Measurements from ENCODE around the gene ABCC4. TPM values are rescaled to one million over a fixed set of nuclear protein-coding genes. Genes with fewer than 3 reads are reported as not detected.
"Not testable (repeated sequence)": the region's sequence is repeated elsewhere in the genome, so short reads cannot be mapped to it uniquely, and the experiment has no call there.

The ABCC4 gene
- total and polyA plus RNA-seq, 5 donors, result 1.2 to 5.8 (median 4.4) TPM

GRCh38 chr13:95275322-95276036 lies 25.8 kb downstream of the ABCC4 start:
- ATAC-seq (peak in 1 of 2 donors; percentile 28), DNase-seq (no peak)
- 75% methylated on average over 4 of the region's 4 CpGs for WGBS
- intact Hi-C loops (cut with DNase I), result no loop called here
- Histone ChIP-seq H3K4me1 (ENCODE audit: control insufficient read depth, insufficient read depth, low read length) (peaks cover 4% of the 10 kb centered on the region), H3K4me3 (ENCODE audit: low read length) (no peak overlapping the region), H3K27me3 (ENCODE audit: control insufficient read depth, insufficient read depth) (no peaks in the 10 kb centered on the region), H3K9me3 (ENCODE audit: control insufficient read depth, low read length) (no peaks in the 10 kb centered on the region), H3K27ac (ENCODE audit: low read length) (no peak overlapping the region)

GRCh38 chr13:95273592-95274132 lies 27.6 kb downstream of the ABCC4 start:
- ATAC-seq; H3K27me3 ChIP-seq (ENCODE audit: control insufficient read depth, insufficient read depth); H3K27ac ChIP-seq (ENCODE audit: low read length); H3K9me3 ChIP-seq (ENCODE audit: control insufficient read depth, low read length); H3K4me1 ChIP-seq (ENCODE audit: control insufficient read depth, insufficient read depth, low read length); intact Hi-C loops (cut with DNase I); DNase-seq; H3K4me3 ChIP-seq (ENCODE audit: low read length): not testable (repeated sequence)
- 79% methylated on average over 12 of the region's 12 CpGs for WGBS

- intact Hi-C loops (cut with DNase I); H3K4me3 ChIP-seq (ENCODE audit: low read length); H3K9me3 ChIP-seq (ENCODE audit: control insufficient read depth, low read length); H3K27me3 ChIP-seq (ENCODE audit: control insufficient read depth, insufficient read depth); ATAC-seq; H3K27ac ChIP-seq (ENCODE audit: low read length); DNase-seq; H3K4me1 ChIP-seq (ENCODE audit: control insufficient read depth, insufficient read depth, low read length): not testable (repeated sequence)
- WGBS, result 83% methylated on average over 7 of the region's 7 CpGs
Measured at GRCh38 chr13:95272076-95272475, 29.2 kb downstream of the ABCC4 start.

- H3K27ac ChIP-seq (ENCODE audit: low read length), result no peak overlapping the region
Measured at GRCh38 chr13:95269756-95270155, 31.5 kb downstream of the ABCC4 start.

GRCh38 chr13:95268343-95269065 lies 32.7 kb downstream of the ABCC4 start:
- WGBS, result 84% methylated on average over 16 of the region's 16 CpGs
- H3K27ac ChIP-seq (ENCODE audit: low read length), result not testable (repeated sequence)

More at GRCh38 chr13:95269756-95270155, 31.5 kb downstream of the ABCC4 start:
- Histone ChIP-seq H3K4me1 (ENCODE audit: control insufficient read depth, insufficient read depth, low read length) (peaks cover 4% of the 10 kb centered on the region), H3K9me3 (ENCODE audit: control insufficient read depth, low read length) (no peaks in the 10 kb centered on the region), H3K4me3 (ENCODE audit: low read length) (no peak overlapping the region), H3K27me3 (ENCODE audit: control insufficient read depth, insufficient read depth) (no peaks in the 10 kb centered on the region)
- DNase-seq, result no peak
- no peak for ATAC-seq
- WGBS, result 75% methylated on average over 3 of the region's 3 CpGs
- intact Hi-C loops (cut with DNase I), result no loop called here

GRCh38 chr13:95267662-95268342 lies 33.4 kb downstream of the ABCC4 start:
- Histone ChIP-seq H3K4me3 (ENCODE audit: low read length) (no peak overlapping the region), H3K27ac (ENCODE audit: low read length) (no peak overlapping the region), H3K27me3 (ENCODE audit: control insufficient read depth, insufficient read depth) (no peaks in the 10 kb centered on the region), H3K9me3 (ENCODE audit: control insufficient read depth, low read length) (no peaks in the 10 kb centered on the region), H3K4me1 (ENCODE audit: control insufficient read depth, insufficient read depth, low read length) (no peaks in the 10 kb centered on the region)
- no peak for ATAC-seq
- DNase-seq, result peak in 2 of 3 donors; percentile 40 to 59
- intact Hi-C loops (cut with DNase I), result no loop called here
- 70% methylated on average over 6 of the region's 6 CpGs for WGBS

More at GRCh38 chr13:95268343-95269065, 32.7 kb downstream of the ABCC4 start:
- H3K27me3 ChIP-seq (ENCODE audit: control insufficient read depth, insufficient read depth); intact Hi-C loops (cut with DNase I); ATAC-seq; H3K9me3 ChIP-seq (ENCODE audit: control insufficient read depth, low read length); H3K4me1 ChIP-seq (ENCODE audit: control insufficient read depth, insufficient read depth, low read length); DNase-seq; H3K4me3 ChIP-seq (ENCODE audit: low read length): not testable (repeated sequence)

- intact Hi-C loops (cut with DNase I), result no loop called here
- Histone ChIP-seq H3K9me3 (ENCODE audit: control insufficient read depth, low read length) (no peaks in the 10 kb centered on the region), H3K4me1 (ENCODE audit: control insufficient read depth, insufficient read depth, low read length) (no peaks in the 10 kb centered on the region), H3K27ac (ENCODE audit: low read length) (no peak overlapping the region), H3K27me3 (ENCODE audit: control insufficient read depth, insufficient read depth) (no peaks in the 10 kb centered on the region), H3K4me3 (ENCODE audit: low read length) (no peak overlapping the region)
- WGBS, result 81% methylated on average over 3 of the region's 3 CpGs
- DNase-seq, result no peak
- no peak for ATAC-seq
Measured at GRCh38 chr13:95264225-95264624, 37.0 kb downstream of the ABCC4 start.

- Histone ChIP-seq H3K4me1 (ENCODE audit: control insufficient read depth, insufficient read depth, low read length) (no peaks in the 10 kb centered on the region), H3K4me3 (ENCODE audit: low read length) (no peak overlapping the region), H3K27me3 (ENCODE audit: control insufficient read depth, insufficient read depth) (no peaks in the 10 kb centered on the region), H3K9me3 (ENCODE audit: control insufficient read depth, low read length) (no peaks in the 10 kb centered on the region), H3K27ac (ENCODE audit: low read length) (no peak overlapping the region)
- DNase-seq, result no peak
- no peak for ATAC-seq
- intact Hi-C loops (cut with DNase I), result no loop called here
- 94% methylated on average over 9 of the region's 9 CpGs for WGBS
Measured at GRCh38 chr13:95262837-95263384, 38.3 kb downstream of the ABCC4 start.

- no peaks in the 10 kb centered on the region for H3K4me1 ChIP-seq (ENCODE audit: control insufficient read depth, insufficient read depth, low read length)
- H3K27ac ChIP-seq (ENCODE audit: low read length), result no peak overlapping the region
- H3K4me3 ChIP-seq (ENCODE audit: low read length), result no peak overlapping the region
- 69% methylated on average over 3 of the region's 3 CpGs for WGBS
- H3K9me3 ChIP-seq (ENCODE audit: control insufficient read depth, low read length), result no peaks in the 10 kb centered on the region
- DNase-seq, result no peak
- intact Hi-C loops (cut with DNase I), result no loop called here
- no peak for ATAC-seq
- H3K27me3 ChIP-seq (ENCODE audit: control insufficient read depth, insufficient read depth), result no peaks in the 10 kb centered on the region
Measured at GRCh38 chr13:95261956-95262355, 39.3 kb downstream of the ABCC4 start.

GRCh38 chr13:95260031-95260525 lies 41.2 kb downstream of the ABCC4 start:
- ATAC-seq (no peak), DNase-seq (no peak)
- Histone ChIP-seq H3K4me1 (ENCODE audit: control insufficient read depth, insufficient read depth, low read length) (no peaks in the 10 kb centered on the region), H3K4me3 (ENCODE audit: low read length) (no peak overlapping the region), H3K27me3 (ENCODE audit: control insufficient read depth, insufficient read depth) (no peaks in the 10 kb centered on the region), H3K9me3 (ENCODE audit: control insufficient read depth, low read length) (no peaks in the 10 kb centered on the region), H3K27ac (ENCODE audit: low read length) (no peak overlapping the region)
- WGBS, result 95% methylated on average over 7 of the region's 7 CpGs
- intact Hi-C loops (cut with DNase I), result no loop called here

Data from right cardiac atrium (tissue), 5 donors.